Common myeloid progenitor, CD34-positive (primary cell): ENCODE data around the gene MACO1.

Experiments used
- CTCF ChIA-PET: fragments of 350-600 bp; sonication (Branson Sonifier 250); formaldehyde crosslinking; loops from one replicate; lab custom pipeline; 2021; ENCODE audit warnings: antibody characterized with exemption; lab: Charles Lee
- POLR2A ChIA-PET: fragments of 350-600 bp; sonication (Branson Sonifier 250); formaldehyde crosslinking; loops from one replicate; lab custom pipeline; 2021; ENCODE audit warnings: antibody characterized with exemption; lab: Charles Lee
- DNase-seq, 3 donors: peaks; one replicate each; pipeline versions ENCODE4 v3.0.0 to v3.0.0-alpha.2; 2013
- H3K27ac ChIP-seq, 2 experiments: 1 replicate in 1 of 2; 2 replicates in 1 of 2; pipeline ENCODE4 v1.7.0; 2013; ENCODE audit warnings: inconsistent platforms in 2 of 2, low read length in 2 of 2, mild to moderate bottlenecking in 2 of 2, low read depth in 1 of 2, moderate library complexity in 1 of 2; ENCODE audit not compliant: severe bottlenecking in 2 of 2, insufficient read depth in 1 of 2, poor library complexity in 1 of 2
- H3K27me3 ChIP-seq, 5 experiments: replicated peaks in 2 of 5; 1 replicate in 3 of 5; 2 replicates in 2 of 5; pipeline versions ENCODE4 v1.6.1 to v1.7.0; 2013; ENCODE audit warnings: low read length in 4 of 5, mild to moderate bottlenecking in 2 of 5, moderate library complexity in 2 of 5, inconsistent platforms in 1 of 5; ENCODE audit not compliant: insufficient read depth in 5 of 5, control insufficient read depth in 4 of 5
- H3K36me3 ChIP-seq, 4 experiments: 1 replicate in 2 of 4; 2 replicates in 2 of 4; pipeline versions ENCODE4 v1.6.1 to v1.7.0; 2013; ENCODE audit warnings: low read length in 3 of 4, control low read depth in 1 of 4, mild to moderate bottlenecking in 1 of 4; ENCODE audit not compliant: control insufficient read depth in 4 of 4, insufficient read depth in 4 of 4
- H3K4me1 ChIP-seq, 4 experiments: 1 replicate in 3 of 4; 2 replicates in 1 of 4; pipeline versions ENCODE4 v1.6.1 to v1.7.1; 2013; ENCODE audit warnings: low read length in 3 of 4, mild to moderate bottlenecking in 3 of 4, control low read depth in 1 of 4, inconsistent platforms in 1 of 4, moderate library complexity in 1 of 4; ENCODE audit not compliant: control insufficient read depth in 4 of 4, insufficient read depth in 4 of 4; ENCODE audit errors: control extremely low read depth in 1 of 4
- H3K4me3 ChIP-seq, 7 experiments: 1 replicate in 4 of 7; 2 replicates in 3 of 7; pipeline versions ENCODE4 v1.5.1 to v1.7.0; 2013; ENCODE audit warnings: mild to moderate bottlenecking in 7 of 7, low read length in 6 of 7, moderate library complexity in 6 of 7, inconsistent platforms in 2 of 7, low read depth in 2 of 7, control low read depth in 1 of 7; ENCODE audit not compliant: insufficient read depth in 4 of 7, control insufficient read depth in 1 of 7; ENCODE audit errors: extremely low read depth in 1 of 7
- H3K9me3 ChIP-seq, 5 experiments: 1 replicate in 4 of 5; 2 replicates in 1 of 5; pipeline versions ENCODE4 v1.6.1 to v1.7.1; 2013; ENCODE audit warnings: low read length in 4 of 5, mild to moderate bottlenecking in 2 of 5, inconsistent platforms in 1 of 5, low read depth in 1 of 5, moderate library complexity in 1 of 5; ENCODE audit not compliant: control insufficient read depth in 4 of 5, insufficient read depth in 2 of 5; ENCODE audit errors: control extremely low read depth in 1 of 5
- WGBS: methylation state at CpG from one replicate; pipeline ENCODE4 v1.1.5; 2013; ENCODE audit not compliant: insufficient coverage; 5-methylcytosine and 5-hydroxymethylcytosine counted together

The MACO1 gene

GRCh38 chr1:25526753-25527152, 96.1 kb downstream of the MACO1 start:
- POLR2A ChIA-PET = no interaction called here
- no peak for DNase-seq

GRCh38 chr1:25527226-25527846, 96.6 kb downstream of the MACO1 start:
- 98% methylated on average over 9 of the region's 12 CpGs for WGBS
- ChIA-PET CTCF (interaction anchor here (1.2 kb wide), 1 partner anchor 46 kb away, joined by 3 read pairs; no protein-coding TSS in a partner anchor), POLR2A (no interaction called here)
- Histone ChIP-seq H3K9me3 (peaks cover 0 to 3% (median 0%) of the 10 kb centered on the region in 5 experiments), H3K4me3 (no peak overlapping the region), H3K27me3 (no peaks in the 10 kb centered on the region), H3K27ac (no peak overlapping the region), H3K36me3 (no peaks in the 10 kb centered on the region), H3K4me1 (peaks cover 0 to 5% (median 3%) of the 10 kb centered on the region in 4 experiments)
- DNase-seq = no peak

More at GRCh38 chr1:25526753-25527152, 96.1 kb downstream of the MACO1 start:
- H3K4me3 ChIP-seq = no peak overlapping the region
- CTCF ChIA-PET = interaction anchor here (1.0 kb wide), 1 partner anchor 47 kb away, joined by 3 read pairs; no protein-coding TSS in a partner anchor
- no peaks in the 10 kb centered on the region for H3K36me3 ChIP-seq
- H3K9me3 ChIP-seq = peaks cover 0 to 3% (median 0%) of the 10 kb centered on the region in 5 experiments
- H3K27me3 ChIP-seq = no peaks in the 10 kb centered on the region
- H3K4me1 ChIP-seq = peaks cover 0 to 5% (median 3%) of the 10 kb centered on the region in 4 experiments
- WGBS = 90% methylated on average over 2 of the region's 2 CpGs
- H3K27ac ChIP-seq = no peak overlapping the region

- WGBS = 96% methylated on average over 13 of the region's 21 CpGs
- ChIA-PET CTCF (interaction anchor here (0.9 to 1.2 kb wide), 2 partner anchors 46 to 56 kb away, joined by 3 read pairs; no protein-coding TSS in a partner anchor), POLR2A (no interaction called here)
Observed at GRCh38 chr1:25527946-25528595, 97.4 kb downstream of the MACO1 start.

GRCh38 chr1:25528881-25529517, 98.3 kb downstream of the MACO1 start:
- Histone ChIP-seq H3K9me3 (peaks cover 0 to 3% (median 0%) of the 10 kb centered on the region in 5 experiments), H3K4me1 (peaks cover 0 to 5% (median 3%) of the 10 kb centered on the region in 4 experiments), H3K27me3 (no peaks in the 10 kb centered on the region), H3K27ac (no peak overlapping the region), H3K36me3 (no peaks in the 10 kb centered on the region), H3K4me3 (no peak overlapping the region)
- no peak for DNase-seq
- POLR2A ChIA-PET = no interaction called here
- CTCF ChIA-PET = interaction anchor here (0.6 to 0.9 kb wide), 2 partner anchors 57 to 269 kb away, joined by 3 read pairs; no protein-coding TSS in a partner anchor
- 95% methylated on average over 3 of the region's 7 CpGs for WGBS

More at GRCh38 chr1:25527946-25528595, 97.4 kb downstream of the MACO1 start:
- Histone ChIP-seq H3K27me3 (no peaks in the 10 kb centered on the region), H3K4me1 (peaks cover 0 to 5% (median 3%) of the 10 kb centered on the region in 4 experiments), H3K36me3 (no peaks in the 10 kb centered on the region), H3K9me3 (peaks cover 0 to 3% (median 0%) of the 10 kb centered on the region in 5 experiments), H3K4me3 (no peak overlapping the region), H3K27ac (no peak overlapping the region)
- no peak for DNase-seq

GRCh38 chr1:25529518-25530185, 99.0 kb downstream of the MACO1 start:
- WGBS = 57% methylated on average over 8 of the region's 18 CpGs
- CTCF ChIA-PET = no interaction called here
- DNase-seq = peak; percentile 37 to 83 (median 67)
- H3K36me3 ChIP-seq = no peaks in the 10 kb centered on the region
- no peaks in the 10 kb centered on the region for H3K27me3 ChIP-seq
- H3K9me3 ChIP-seq = peaks cover 0 to 3% (median 0%) of the 10 kb centered on the region in 5 experiments
- H3K27ac ChIP-seq = no peak overlapping the region
- no peak overlapping the region for H3K4me3 ChIP-seq
- peaks cover 0 to 5% (median 3%) of the 10 kb centered on the region in 4 experiments for H3K4me1 ChIP-seq
- POLR2A ChIA-PET = no interaction called here

GRCh38 chr1:25530186-25531081, 99.7 kb downstream of the MACO1 start:
- CTCF ChIA-PET = interaction anchor here (0.9 to 1.0 kb wide), 2 partner anchors 18 to 59 kb away, joined by 3 to 4 read pairs; no protein-coding TSS in a partner anchor
- POLR2A ChIA-PET = no interaction called here
- H3K9me3 ChIP-seq = peaks cover 0 to under 1% (median 0%) of the 10 kb centered on the region in 5 experiments
- no peak for DNase-seq
- H3K27ac ChIP-seq = no peak overlapping the region
- H3K4me1 ChIP-seq = peaks cover 0 to 5% (median 3%) of the 10 kb centered on the region in 4 experiments
- 95% methylated on average over 16 of the region's 22 CpGs for WGBS
- no peak overlapping the region for H3K4me3 ChIP-seq
- no peaks in the 10 kb centered on the region for H3K36me3 ChIP-seq
- no peaks in the 10 kb centered on the region for H3K27me3 ChIP-seq
